Measurements from ENCODE around the gene TRAPPC10. TPM values are rescaled to one million over a fixed set of nuclear protein-coding genes. Genes with fewer than 3 reads are reported as not detected.

TRAPPC10 gene
- total RNA-seq, 2 donors from 2014 or later: 10.9 to 26.4 TPM

DNA sequence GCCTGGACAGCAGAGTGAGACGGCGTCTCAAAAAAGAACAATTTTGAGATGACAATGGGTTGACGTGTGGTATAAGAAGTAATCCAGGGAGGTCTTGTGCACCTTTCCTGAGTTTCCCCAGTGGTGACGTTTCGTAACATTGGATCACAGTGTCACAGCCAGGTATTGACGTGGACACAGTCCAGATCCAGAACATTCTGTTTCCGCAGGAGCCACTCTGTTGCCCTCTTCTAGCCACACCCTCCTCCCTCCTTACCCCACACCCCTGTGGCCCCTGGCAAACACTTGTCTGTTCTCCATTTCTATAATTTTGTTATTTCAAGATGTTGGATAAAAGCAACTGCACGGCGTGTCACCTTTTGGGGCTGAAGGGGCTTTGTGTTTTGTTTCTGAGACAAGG lies 6.5 kb upstream of the TRAPPC10 start:
- intact Hi-C loops (cut with DNase I): no loop called here
- H3K27ac ChIP-seq: peak overlapping the region in 2 of 4 donors; percentile 28 to 30
- WGBS, 2 donors: 64% methylated on average over 9 of the region's 9 CpGs
- no peak overlapping the region for H3K4me3 ChIP-seq
- H3K9me3 ChIP-seq: no peaks in the 10 kb centered on the region
- H3K4me1 ChIP-seq: no peaks in the 10 kb centered on the region
- H3K27me3 ChIP-seq: no peaks in the 10 kb centered on the region
- no peak for TF ChIP-seq CTCF (IDR thresholded peaks at IDR 0.05)
- no peak for TF ChIP-seq POLR2A (IDR thresholded peaks at IDR 0.05)
- H3K36me3 ChIP-seq (replicated peaks in 1 of 2; ENCODE audit: insufficient read depth in 1 of 2, low read depth in 2 of 2): no peaks in the 10 kb centered on the region
- DNase-seq (no peak), ATAC-seq (no peak)

DNA sequence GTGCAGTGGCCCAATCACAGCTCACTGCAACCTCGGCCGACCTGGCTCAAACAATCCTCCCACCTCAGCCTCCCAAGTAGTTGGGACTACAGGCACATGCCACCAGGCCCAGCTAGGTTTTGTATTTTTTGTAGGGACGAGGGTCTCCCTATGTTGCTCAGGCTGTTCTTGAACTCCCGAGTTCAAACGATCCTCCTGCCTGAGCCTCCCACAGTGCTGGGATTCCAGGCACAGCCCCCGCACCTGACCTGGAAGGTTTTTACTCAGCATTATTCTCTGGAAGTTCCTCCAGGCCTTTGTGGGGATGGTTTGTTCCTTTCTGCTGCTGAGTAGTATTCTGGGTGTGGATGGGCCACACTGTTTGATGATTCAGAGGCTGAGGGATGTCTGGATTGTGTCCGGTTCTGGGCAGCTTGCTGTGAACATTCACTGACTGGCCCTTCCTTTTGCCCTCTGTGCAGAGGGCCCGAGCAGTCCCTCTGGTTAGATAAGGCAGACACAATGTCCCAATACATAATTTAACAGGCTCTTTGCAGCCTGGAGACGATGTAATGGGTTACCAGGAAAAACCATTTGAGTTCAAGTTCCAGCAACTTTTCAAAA lies 6.0 kb upstream of the TRAPPC10 start:
- no peak for TF ChIP-seq CTCF (IDR thresholded peaks at IDR 0.05)
- H3K4me1 ChIP-seq: peaks cover 2% of the 10 kb centered on the region
- H3K9me3 ChIP-seq: no peaks in the 10 kb centered on the region
- H3K4me3 ChIP-seq: no peak overlapping the region
- peak overlapping the region in 2 of 4 donors; percentile 28 to 30 for H3K27ac ChIP-seq
- ATAC-seq (peak; percentile 72), DNase-seq (peak in 2 of 4 donors; percentile 25 to 56)
- H3K36me3 ChIP-seq (replicated peaks in 1 of 2; ENCODE audit: insufficient read depth in 1 of 2, low read depth in 2 of 2): no peaks in the 10 kb centered on the region
- WGBS, 2 donors: 48 to 63% methylated on average over 6 to 9 of the region's 9 CpGs
- intact Hi-C loops (cut with DNase I): no loop called here
- H3K27me3 ChIP-seq: no peaks in the 10 kb centered on the region

GRCh38 chr21:44006656-44007055 lies 5.5 kb upstream of the TRAPPC10 start:
- Histone ChIP-seq H3K27me3 (no peaks in the 10 kb centered on the region), H3K27ac (peak overlapping the region in 1 of 4 donors; percentile 11), H3K9me3 (no peaks in the 10 kb centered on the region), H3K36me3 (replicated peaks in 1 of 2; ENCODE audit: insufficient read depth in 1 of 2, low read depth in 2 of 2) (no peaks in the 10 kb centered on the region), H3K4me1 (peaks cover 5% of the 10 kb centered on the region), H3K4me3 (no peak overlapping the region)
- TF ChIP-seq CTCF (IDR thresholded peaks at IDR 0.05) (no peak), POLR2A (IDR thresholded peaks at IDR 0.05) (no peak)
- DNase-seq (peak in 3 of 4 donors; percentile 25 to 56 (median 28)), ATAC-seq (peak; percentile 39)
- WGBS, 2 donors: 73 to 81% methylated on average over 8 of the region's 8 CpGs
- intact Hi-C loops (cut with DNase I): no loop called here

DNA sequence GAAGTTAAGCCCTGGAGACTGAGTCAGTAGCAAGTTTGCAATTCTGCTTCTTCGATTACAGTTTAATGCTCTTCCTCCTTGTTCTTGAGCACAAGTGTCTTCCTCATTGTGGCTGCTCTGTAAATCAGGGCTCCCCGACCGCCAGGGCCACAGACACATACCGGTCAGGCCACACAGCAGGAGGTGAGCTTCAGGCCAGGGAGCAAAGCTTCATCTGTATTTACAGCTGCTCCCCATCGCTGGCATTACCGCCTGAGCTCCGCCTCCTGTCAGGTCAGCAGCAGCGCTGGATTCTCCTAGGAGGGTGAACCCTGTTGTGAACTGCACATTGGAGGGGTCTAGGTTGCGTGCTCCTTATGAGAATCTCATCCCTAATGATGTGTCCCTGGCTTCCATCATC lies 1.7 kb upstream of the TRAPPC10 start:
- intact Hi-C loops (cut with DNase I): no loop called here
- TF ChIP-seq CTCF (IDR thresholded peaks at IDR 0.05) (no peak), POLR2A (IDR thresholded peaks at IDR 0.05) (no peak)

DNA sequence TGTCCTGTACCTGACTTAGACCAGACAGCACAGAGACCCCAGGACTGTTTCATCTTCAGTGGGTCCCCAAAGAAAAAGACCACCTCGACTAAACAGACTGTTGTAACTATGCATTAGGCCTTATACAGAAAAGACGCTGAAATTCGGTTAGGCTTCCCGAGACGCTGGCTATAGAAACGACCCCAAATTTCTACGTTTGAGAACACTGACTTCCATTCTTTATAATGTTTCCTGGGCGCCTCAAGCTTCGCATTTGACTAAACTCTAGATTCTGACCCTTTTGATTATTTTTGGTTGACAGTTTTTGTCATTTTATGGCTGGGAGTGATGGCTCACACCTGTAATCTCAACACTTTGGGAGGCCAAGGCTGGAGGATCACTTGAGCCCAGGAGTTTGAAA lies 986 bp upstream of the TRAPPC10 start:
- WGBS, 2 donors: 75 to 78% methylated on average over 9 of the region's 9 CpGs

More for the DNA sequence above, 1.7 kb upstream of the TRAPPC10 start:
- no peaks in the 10 kb centered on the region for H3K9me3 ChIP-seq
- WGBS, 2 donors: 66 to 70% methylated on average over 9 of the region's 9 CpGs
- H3K27me3 ChIP-seq: no peaks in the 10 kb centered on the region
- no peak overlapping the region for H3K4me3 ChIP-seq
- DNase-seq (no peak), ATAC-seq (no peak)
- peaks cover 27% of the 10 kb centered on the region for H3K4me1 ChIP-seq
- H3K36me3 ChIP-seq (replicated peaks in 1 of 2; ENCODE audit: insufficient read depth in 1 of 2, low read depth in 2 of 2): no peaks in the 10 kb centered on the region
- no peak overlapping the region for H3K27ac ChIP-seq

More for the DNA sequence above, 986 bp upstream of the TRAPPC10 start:
- H3K4me3 ChIP-seq: no peak overlapping the region
- peak overlapping the region in 3 of 4 donors; percentile 94 to 97 (median 95) for H3K27ac ChIP-seq
- no peak for TF ChIP-seq CTCF (IDR thresholded peaks at IDR 0.05)
- TF ChIP-seq POLR2A (IDR thresholded peaks at IDR 0.05): no peak
- peaks cover 27% of the 10 kb centered on the region for H3K4me1 ChIP-seq
- intact Hi-C loops (cut with DNase I): no loop called here
- H3K36me3 ChIP-seq (replicated peaks in 1 of 2; ENCODE audit: insufficient read depth in 1 of 2, low read depth in 2 of 2): no peaks in the 10 kb centered on the region
- ATAC-seq (no peak), DNase-seq (no peak)
- H3K27me3 ChIP-seq: no peaks in the 10 kb centered on the region
- H3K9me3 ChIP-seq: no peaks in the 10 kb centered on the region
